ENCODE measurements around the gene PTGES. TPM values are rescaled to one million over a fixed set of nuclear protein-coding genes. Genes with fewer than 3 reads are reported as not detected.
"Not testable (repeated sequence)": the region's sequence is repeated elsewhere in the genome, so short reads cannot be mapped to it uniquely, and the experiment has no call there.

The PTGES gene
- polyA plus RNA-seq, 1 of the 3 experiments (the other 2 are of a cell fraction) = 5.2 TPM

DNA sequence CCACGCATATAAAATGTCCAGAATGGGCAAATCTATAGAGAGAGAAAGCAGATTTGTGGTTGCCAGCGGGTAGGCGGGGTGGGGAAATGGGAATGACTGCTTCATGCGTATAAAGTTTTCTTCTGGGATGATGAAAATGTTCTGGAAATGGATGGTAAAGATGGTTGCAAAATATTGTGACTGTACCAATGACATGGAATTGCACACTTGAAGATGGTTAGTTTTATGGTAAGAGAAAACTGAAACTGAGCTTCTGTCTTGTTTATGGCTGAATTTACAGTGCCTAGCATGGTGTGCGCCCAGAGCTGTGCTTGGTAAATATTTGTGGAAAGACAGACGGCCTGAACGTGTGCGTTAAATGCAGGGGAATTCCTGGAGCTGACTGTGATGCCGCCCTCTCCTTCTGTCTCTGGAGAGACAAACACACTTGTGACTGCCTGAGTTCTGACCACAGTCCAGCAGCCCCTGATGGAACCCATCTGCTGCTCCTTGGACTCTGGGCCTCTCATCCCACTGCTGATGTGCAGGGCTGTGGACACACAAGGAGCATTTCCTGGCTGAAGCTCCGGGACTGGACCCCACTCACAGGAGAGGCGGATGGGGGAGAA, 8.6 kb upstream of the PTGES start (continued):
- TF ChIP-seq RAD21 (IDR thresholded peaks at IDR 0.05; ENCODE audit: low read length) = no peak

GRCh38 chr9:129760784-129761183, 7.9 kb upstream of the PTGES start:
- CTCF ChIA-PET = interaction anchor here (1.4 to 2.3 kb wide), 2 partner anchors 23 kb away, joined by 5 to 23 read pairs; no protein-coding TSS in a partner anchor
- H3K9me2 ChIP-seq; H3K4me1 ChIP-seq (ENCODE audit: control insufficient read depth in 1 of 2, insufficient read depth in 2 of 2, low read depth in 1 of 2, low read length in 1 of 2); H3K9me3 ChIP-seq; H3K27ac ChIP-seq (ENCODE audit: low read depth in 2 of 2, low read length in 1 of 2); DNase-seq; H3K79me2 ChIP-seq (ENCODE audit: insufficient read depth); H3K36me3 ChIP-seq (replicated peaks in 1 of 2; ENCODE audit: control insufficient read depth in 1 of 2, insufficient read depth in 2 of 2, low read length in 1 of 2); H3K27me3 ChIP-seq (ENCODE audit: insufficient read depth); H3K9ac ChIP-seq; H3K4me3 ChIP-seq (ENCODE audit: low read depth in 2 of 2, low read length in 1 of 2); H4K20me1 ChIP-seq (ENCODE audit: insufficient read depth); H2AFZ ChIP-seq (ENCODE audit: low read depth); POLR2A ChIA-PET; H3F3A ChIP-seq (replicated peaks; ENCODE audit: insufficient read depth); H3K4me2 ChIP-seq: not testable (repeated sequence)
- WGBS (ENCODE audit: low lambda C conversion rate) = 78% methylated on average over 7 of the region's 7 CpGs

DNA sequence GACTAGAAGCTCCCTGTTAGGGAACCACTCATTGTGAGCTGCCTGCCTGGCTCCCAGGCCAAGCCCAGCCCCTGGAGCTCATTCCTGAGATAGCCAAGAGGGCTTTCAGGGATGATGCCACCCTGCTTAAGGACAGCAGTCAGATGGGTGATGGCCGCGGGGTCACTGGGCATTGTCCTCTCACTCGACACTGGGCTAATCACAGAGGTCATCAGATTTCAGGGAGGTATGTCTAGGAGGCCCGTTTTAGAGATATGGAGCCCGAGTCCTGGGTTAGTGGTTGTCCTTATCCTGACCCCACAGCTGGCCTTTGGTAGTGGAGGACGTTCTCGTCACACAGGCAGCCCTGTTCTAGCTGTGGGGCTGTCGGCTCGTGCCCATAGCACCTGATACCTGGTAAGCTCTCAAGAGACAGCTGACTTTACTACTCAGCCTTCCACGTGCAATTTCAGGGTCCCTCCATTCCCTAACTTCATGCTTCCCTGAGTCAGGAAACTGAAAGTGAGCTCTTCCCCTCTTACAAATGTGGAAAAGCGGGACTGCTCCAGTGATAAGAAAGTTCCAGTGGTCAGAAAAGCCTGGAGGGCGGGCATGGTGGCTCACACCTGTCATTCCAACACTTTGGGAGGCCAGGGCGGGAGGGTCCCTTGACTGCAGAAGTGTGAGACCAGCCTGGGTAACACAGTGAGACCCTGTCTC, 7.1 kb upstream of the PTGES start:
- TF ChIP-seq USF1 (IDR thresholded peaks at IDR 0.05; ENCODE audit: borderline replicate concordance, low read depth) = no peak
- no peak for TF ChIP-seq SMC3 (IDR thresholded peaks at IDR 0.05; ENCODE audit: low read depth, low read length)
- TF ChIP-seq SIN3A (IDR thresholded peaks at IDR 0.05; ENCODE audit: borderline replicate concordance, low read depth, low read length) = no peak
- TF ChIP-seq RXRA (IDR thresholded peaks at IDR 0.05; ENCODE audit: borderline replicate concordance, low read depth) = no peak
- TF ChIP-seq, protein P1, sequence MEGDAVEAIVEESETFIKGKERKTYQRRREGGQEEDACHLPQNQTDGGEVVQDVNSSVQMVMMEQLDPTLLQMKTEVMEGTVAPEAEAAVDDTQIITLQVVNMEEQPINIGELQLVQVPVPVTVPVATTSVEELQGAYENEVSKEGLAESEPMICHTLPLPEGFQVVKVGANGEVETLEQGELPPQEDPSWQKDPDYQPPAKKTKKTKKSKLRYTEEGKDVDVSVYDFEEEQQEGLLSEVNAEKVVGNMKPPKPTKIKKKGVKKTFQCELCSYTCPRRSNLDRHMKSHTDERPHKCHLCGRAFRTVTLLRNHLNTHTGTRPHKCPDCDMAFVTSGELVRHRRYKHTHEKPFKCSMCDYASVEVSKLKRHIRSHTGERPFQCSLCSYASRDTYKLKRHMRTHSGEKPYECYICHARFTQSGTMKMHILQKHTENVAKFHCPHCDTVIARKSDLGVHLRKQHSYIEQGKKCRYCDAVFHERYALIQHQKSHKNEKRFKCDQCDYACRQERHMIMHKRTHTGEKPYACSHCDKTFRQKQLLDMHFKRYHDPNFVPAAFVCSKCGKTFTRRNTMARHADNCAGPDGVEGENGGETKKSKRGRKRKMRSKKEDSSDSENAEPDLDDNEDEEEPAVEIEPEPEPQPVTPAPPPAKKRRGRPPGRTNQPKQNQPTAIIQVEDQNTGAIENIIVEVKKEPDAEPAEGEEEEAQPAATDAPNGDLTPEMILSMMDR (IDR thresholded peaks at IDR 0.05) = no peak
- no peak for TF ChIP-seq NFIC (IDR thresholded peaks at IDR 0.05; ENCODE audit: borderline replicate concordance)
- WGBS (ENCODE audit: low lambda C conversion rate) = 82% methylated on average over 13 of the region's 13 CpGs
- Histone ChIP-seq H3F3A (replicated peaks; ENCODE audit: insufficient read depth) (no peaks in the 10 kb centered on the region), H3K4me2 (no peak overlapping the region), H3K79me2 (ENCODE audit: insufficient read depth) (no peaks in the 10 kb centered on the region), H3K27me3 (ENCODE audit: insufficient read depth) (no peaks in the 10 kb centered on the region), H4K20me1 (ENCODE audit: insufficient read depth) (no peaks in the 10 kb centered on the region), H3K9me3 (no peaks in the 10 kb centered on the region), H3K4me3 (ENCODE audit: low read depth in 2 of 2, low read length in 1 of 2) (no peak overlapping the region), H3K36me3 (replicated peaks in 1 of 2; ENCODE audit: control insufficient read depth in 1 of 2, insufficient read depth in 2 of 2, low read length in 1 of 2) (no peaks in the 10 kb centered on the region), H2AFZ (ENCODE audit: low read depth) (no peak overlapping the region), H3K9ac (no peak overlapping the region), H3K4me1 (ENCODE audit: control insufficient read depth in 1 of 2, insufficient read depth in 2 of 2, low read depth in 1 of 2, low read length in 1 of 2) (no peaks in the 10 kb centered on the region; a peak in 1 of 4 replicates), H3K9me2 (no peaks in the 10 kb centered on the region), H3K27ac (ENCODE audit: low read depth in 2 of 2, low read length in 1 of 2) (no peak overlapping the region)
- POLR2A ChIA-PET = interaction anchor here (0.7 kb wide), 1 partner anchor 344 kb away, joined by 3 read pairs; no protein-coding TSS in a partner anchor
- DNase-seq = no peak
- CTCF ChIA-PET = interaction anchor here (0.9 to 2.3 kb wide), 5 partner anchors 11 to 33 kb away, joined by 3 to 23 read pairs (median 4); no protein-coding TSS in a partner anchor

All from SK-N-SH (cell line).